Activated CD8-positive, alpha-beta memory T cell treated with anti-CD3 and anti-CD28 coated beads for 1 hour (primary cell): ENCODE results near the gene ELL3.
"Not testable (repeated sequence)": the region's sequence is repeated elsewhere in the genome, so short reads cannot be mapped to it uniquely, and the experiment has no call there.

ENCODE experiments used
- DNase-seq, 2 donors: peaks; one replicate each; pipeline ENCODE4 v3.0.0-alpha.2; 2020; ENCODE audit warnings: low read depth in 1 of 2; ENCODE audit errors: extremely low read depth in 1 of 2

Gene ELL3

DNA sequence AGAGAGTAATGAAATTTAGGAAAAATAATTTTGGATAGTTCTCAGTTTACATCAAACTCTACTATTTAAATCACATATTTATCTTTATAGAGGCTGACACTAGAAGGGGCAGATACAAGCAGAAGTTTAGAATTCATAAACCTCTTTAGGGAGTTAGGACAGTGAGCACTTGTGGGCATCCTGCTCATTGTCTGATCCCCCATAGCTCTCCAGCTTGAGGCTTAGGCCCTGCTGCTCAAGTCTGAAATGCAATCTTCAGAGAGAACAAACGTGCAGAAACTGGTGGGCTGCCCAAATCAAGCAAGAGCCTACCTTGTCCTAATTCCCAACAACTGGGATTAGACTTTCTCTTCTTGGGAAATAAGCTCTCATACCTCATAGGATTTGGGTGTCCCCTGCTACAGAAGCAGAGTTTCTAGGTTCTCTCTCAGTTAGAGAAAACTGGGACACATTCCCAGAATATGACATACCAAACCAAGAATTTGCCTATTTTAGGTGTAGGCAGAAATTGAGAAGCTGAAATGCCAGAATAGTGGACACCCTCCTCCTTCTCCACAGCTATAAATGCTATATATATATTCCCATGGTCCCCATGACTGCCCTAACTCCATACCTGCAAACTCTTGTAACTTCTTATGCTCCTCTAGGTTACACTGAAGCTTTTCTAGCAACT, 48.6 kb downstream of the ELL3 start:
- not testable (repeated sequence) for DNase-seq

DNA sequence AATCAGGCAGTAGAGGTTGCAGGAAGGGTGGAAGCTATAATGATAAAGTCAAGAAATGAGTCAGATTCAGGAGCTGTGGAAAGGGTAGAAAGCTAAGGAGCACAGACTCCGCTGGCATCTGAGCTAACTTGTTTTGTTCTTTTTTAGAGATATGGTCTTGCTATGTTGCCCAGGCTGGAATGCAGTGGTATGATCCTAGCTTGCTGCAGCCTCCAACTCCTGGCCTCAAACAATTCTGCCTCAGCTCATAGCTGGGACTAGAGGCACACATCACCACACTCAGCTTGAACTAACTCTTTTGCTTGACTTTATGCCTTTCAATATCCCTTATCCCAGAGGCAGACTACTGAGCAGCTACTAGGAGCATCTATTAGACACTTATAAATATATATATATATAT, 50.5 kb downstream of the ELL3 start:
- DNase-seq = not testable (repeated sequence)

DNA sequence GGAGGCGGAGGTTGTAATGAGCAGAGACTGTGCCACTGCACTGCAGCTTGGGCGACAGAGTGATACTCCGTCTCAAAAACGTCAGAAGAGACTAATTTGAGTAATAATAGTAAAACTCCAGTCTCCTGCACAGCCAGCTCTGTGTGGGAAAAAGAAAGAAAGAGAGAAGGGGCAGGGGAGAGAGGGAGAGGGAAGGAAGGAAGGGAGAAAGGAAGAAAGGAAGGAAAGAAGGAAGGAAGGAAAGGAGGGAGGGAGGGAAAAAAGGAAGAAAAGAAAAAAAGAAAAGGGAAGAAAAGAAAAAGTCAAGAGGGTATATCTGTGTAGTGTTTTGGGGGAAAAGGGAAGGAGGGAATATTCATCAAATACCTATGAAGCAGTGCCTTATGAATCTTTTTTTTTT, 53.6 kb downstream of the ELL3 start:
- no peak for DNase-seq
